Endothelial cell of umbilical vein (primary cell): ENCODE measurements around the gene ETFA. TPM values are rescaled to one million over a fixed set of nuclear protein-coding genes. Genes with fewer than 3 reads are reported as not detected.

ENCODE experiments used
- BruUV-seq: library from RNA; stranded (reverse); fragments of 400-500 nt; replicated peaks from 2 replicates; lab custom pipeline; 2021; lab: Mats Ljungman, UMichigan
- CTCF ChIA-PET: fragments of 300-600, 350-600 bp; sonication (Branson Sonifier 250); formaldehyde crosslinking; loops from one replicate; lab custom pipeline; 2021; ENCODE audit warnings: antibody characterized with exemption, inconsistent platforms; lab: Charles Lee
- POLR2A ChIA-PET: fragments of 300-600, 350-600 bp; sonication (Branson Sonifier 250); formaldehyde crosslinking; loops from one replicate; lab custom pipeline; 2021; ENCODE audit warnings: antibody characterized with exemption, inconsistent platforms; lab: Charles Lee
- DNase-seq: peaks from one replicate; pipeline ENCODE4 v3.0.0-alpha.2; 2011; ENCODE audit warnings: low read depth, low spot score
- FAIRE-seq: peaks from 2 replicates; lab custom pipeline; 2011; peaks lifted over from hg19 to GRCh38; lab: Jason Lieb, UNC
- H2AFZ ChIP-seq: 2 replicates; pipeline ENCODE4 v1.6.0; 2012; ENCODE audit warnings: low read depth, low read length, control low read depth, inconsistent platforms
- H3K27ac ChIP-seq: 2 replicates; pipeline ENCODE4 v1.5.1; 2011; ENCODE audit warnings: low read depth, mild to moderate bottlenecking, control low read depth, low read length, moderate library complexity; ENCODE audit not compliant: insufficient read depth
- H3K27me3 ChIP-seq, 2 experiments: 2 replicates each; pipeline versions ENCODE4 v1.6.0 to v1.6.1; 2011; ENCODE audit warnings: low read length in 2 of 2, mixed read lengths in 1 of 2; ENCODE audit not compliant: control insufficient read depth in 2 of 2, insufficient read depth in 2 of 2
- H3K36me3 ChIP-seq, 2 experiments: 2 replicates in 1 of 2; 3 replicates in 1 of 2; pipeline ENCODE4 v1.5.1; 2011; ENCODE audit warnings: low read length in 2 of 2, mild to moderate bottlenecking in 1 of 2, moderate library complexity in 1 of 2; ENCODE audit not compliant: control insufficient read depth in 2 of 2, insufficient read depth in 2 of 2; ENCODE audit errors: extremely low read depth in 1 of 2
- H3K4me1 ChIP-seq: 3 replicates; pipeline ENCODE4 v1.5.1; 2011; ENCODE audit warnings: mild to moderate bottlenecking, low read length; ENCODE audit not compliant: control insufficient read depth, insufficient read depth; ENCODE audit errors: extremely low read depth
- H3K4me2 ChIP-seq: 2 replicates; pipeline ENCODE4 v1.6.1; 2011; ENCODE audit warnings: low read length, control low read depth, mixed read lengths; ENCODE audit not compliant: insufficient read depth
- H3K4me3 ChIP-seq, 3 experiments: fragments of 200-600 bp in 1 of 3; sonication (generic), shearing (Covaris generic) in 1 of 3; replicated peaks in 1 of 3; 2 replicates each; pipeline ENCODE4 v1.5.1; 2011 to 2016; ENCODE audit warnings: control low read depth in 3 of 3, low read length in 3 of 3, mild to moderate bottlenecking in 2 of 3, inconsistent platforms in 1 of 3, low read depth in 1 of 3, moderate library complexity in 1 of 3; ENCODE audit not compliant: insufficient read depth in 1 of 3
- H3K79me2 ChIP-seq: 2 replicates; pipeline ENCODE4 v1.6.0; 2012; ENCODE audit warnings: low read length, inconsistent platforms; ENCODE audit not compliant: control insufficient read depth, insufficient read depth
- H3K9ac ChIP-seq: replicated peaks from 2 replicates; pipeline ENCODE3; 2011; ENCODE audit warnings: low read length, control low read depth; ENCODE audit not compliant: insufficient read depth; ENCODE audit errors: extremely low read depth
- H3K9me1 ChIP-seq: replicated peaks from 3 replicates; pipeline ENCODE4 v1.6.0; 2011; ENCODE audit warnings: mild to moderate bottlenecking, low read length; ENCODE audit not compliant: control insufficient read depth, insufficient read depth; ENCODE audit errors: extremely low read depth
- H3K9me3 ChIP-seq: replicated peaks from 2 replicates; pipeline ENCODE4 v1.5.1; 2012; ENCODE audit warnings: low read length, inconsistent platforms; ENCODE audit not compliant: control insufficient read depth, insufficient read depth
- H4K20me1 ChIP-seq: replicated peaks from 2 replicates; pipeline ENCODE3; 2011; ENCODE audit warnings: mild to moderate bottlenecking, low read length; ENCODE audit not compliant: control insufficient read depth, insufficient read depth; ENCODE audit errors: extremely low read depth
- EZH2 ChIP-seq: IDR thresholded peaks from 2 replicates; pipeline ENCODE4 v1.6.1; 2012; ENCODE audit warnings: borderline replicate concordance, low read depth, mild to moderate bottlenecking, moderate library complexity, low read length, inconsistent platforms; ENCODE audit not compliant: severe bottlenecking
- FOS ChIP-seq: IDR thresholded peaks from 2 replicates; pipeline ENCODE4 v1.6.1; 2011; ENCODE audit warnings: mild to moderate bottlenecking, low read length, moderate library complexity, borderline replicate concordance; ENCODE audit not compliant: insufficient read depth
- GATA2 ChIP-seq: IDR thresholded peaks from 2 replicates; pipeline ENCODE4 v1.7.0; 2011; ENCODE audit warnings: low read depth, mild to moderate bottlenecking, moderate library complexity, mixed read lengths, low read length; ENCODE audit not compliant: insufficient read length, insufficient read depth
- JUN ChIP-seq: IDR thresholded peaks from 2 replicates; pipeline ENCODE4 v1.6.1; 2011; ENCODE audit warnings: borderline replicate concordance, low read depth; ENCODE audit not compliant: insufficient read length, insufficient read depth
- MAX ChIP-seq: IDR thresholded peaks from 2 replicates; pipeline ENCODE4 v1.6.1; 2011; ENCODE audit not compliant: insufficient read depth, insufficient read length
- MYC ChIP-seq: IDR thresholded peaks from one replicate; pipeline ENCODE4 v1.6.1; 2011; ENCODE audit warnings: mild to moderate bottlenecking, low read depth, low read length
- POLR2A ChIP-seq: IDR thresholded peaks from 2 replicates; pipeline ENCODE4 v1.6.1; 2012; ENCODE audit warnings: low read depth, mild to moderate bottlenecking, control low read depth, low read length
- POLR2AphosphoS5 ChIP-seq: IDR thresholded peaks from 2 replicates; pipeline ENCODE4 v1.6.1; 2012; ENCODE audit warnings: low read depth, mild to moderate bottlenecking, control low read depth, low read length, moderate library complexity; ENCODE audit not compliant: insufficient read depth
- dilution Hi-C: fragments of 300-500 bp; cut with MboI; formaldehyde crosslinking; loops from one replicate; pipeline ENCODE4 v1.15.0; 2019; ENCODE audit warnings: low sequenced_read_pairs; ENCODE audit not compliant: extremely low pct_ligation_motif_present
- intact Hi-C: fragments of 100-400 bp; cut with micrococcal nuclease; formaldehyde crosslinking; loops from one replicate; pipeline ENCODE4 v1.10.0; 2022
- polyA plus RNA-seq, 4 experiments: library from polyadenylated mRNA; depleted of rRNA in 3 of 4; stranded (reverse) in 3 of 4; unstranded in 1 of 4; fragments of >200 nt; gene quantifications; 2 replicates each; pipeline versions ENCODE4 v1.2.1 to v1.2.3, GENCODE V29; 2011 to 2012; ENCODE audit warnings: missing spikeins in 1 of 4
- total RNA-seq: library from RNA; stranded (reverse); gene quantifications from 2 replicates; pipeline ENCODE4 v1.2.3, GENCODE V29; 2021

The ETFA gene
- total and polyA plus RNA-seq, 2 donors (not counting 3 experiments of a cell fraction or from before 2014, with no cell fraction given) = 102 to 116 TPM

- FAIRE-seq = no peak
- Histone ChIP-seq H3K4me3 (no peak overlapping the region), H3K4me2 (no peak overlapping the region), H3K4me1 (no peaks in the 10 kb centered on the region), H2AFZ (no peak overlapping the region), H3K9me3 (no peaks in the 10 kb centered on the region), H3K27ac (no peak overlapping the region), H3K79me2 (no peaks in the 10 kb centered on the region), H3K9me1 (no peaks in the 10 kb centered on the region), H3K36me3 (no peaks in the 10 kb centered on the region), H4K20me1 (no peaks in the 10 kb centered on the region), H3K27me3 (peaks cover 25 to 38% of the 10 kb centered on the region in 2 experiments), H3K9ac (no peak overlapping the region)
- no TSS peak for BruUV-seq
- intact Hi-C loops = no loop called here
- dilution Hi-C loops = no loop called here
- ChIA-PET POLR2A (no interaction called here), CTCF (interaction anchor here (0.6 to 1.8 kb wide), 3 partner anchors 93 to 469 kb away, joined by 3 to 5 read pairs (median 4); no protein-coding TSS in a partner anchor)
- no peak for DNase-seq
- TF ChIP-seq FOS (no peak), GATA2 (no peak), JUN (no peak), MAX (no peak), MYC (no peak), EZH2 (no peak), POLR2A (no peak), POLR2AphosphoS5 (no peak)
These were observed 16.9 kb upstream of the ETFA start for GRCh38 chr15:76328106-76328696.
